GM21515 (cell line): ENCODE data around the gene MAN1B1.
A peak's percentile ranks its signal among the peaks of the same experiment; 100 is the strongest.

ENCODE experiments used
- ATAC-seq: cut with Tn5 transposase; IDR thresholded peaks from one replicate; pipeline ENCODE4 v1.9.1; 2021; ENCODE audit not compliant: unreplicated experiment

Gene MAN1B1

GRCh38 chr9:137068539-137069507 is 18.0 kb upstream of the MAN1B1 start:
- no peak for ATAC-seq

- ATAC-seq, result peak; percentile 4
Measured at GRCh38 chr9:137069508-137070091, 17.2 kb upstream of the MAN1B1 start.

GRCh38 chr9:137070201-137070905 is 16.4 kb upstream of the MAN1B1 start, which contains the start of gene SAPCD2:
Gene SAPCD2 (minus strand): TSS chr9:137070557. CDS start chr9:137070460, 97 bp downstream.
- ATAC-seq, result peak; percentile 57

DNA sequence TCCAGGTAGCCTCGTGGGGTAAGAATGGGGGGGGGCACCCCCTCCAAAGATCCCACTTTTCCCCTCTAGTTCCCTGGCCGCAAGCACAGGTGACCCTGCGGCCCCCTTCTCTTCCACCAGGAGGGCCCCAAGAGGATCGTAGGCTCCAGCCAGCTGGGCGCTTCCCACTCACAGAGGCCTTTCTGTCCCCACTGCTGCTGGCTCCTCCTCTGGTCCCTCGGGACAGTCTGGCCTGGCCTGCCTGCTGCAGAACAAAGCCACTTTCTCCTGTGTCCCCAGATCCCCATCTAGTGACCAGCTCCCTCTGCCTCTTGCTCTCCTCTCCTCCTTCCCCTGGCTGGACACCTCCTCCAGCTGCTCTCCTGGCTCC is 15.9 kb upstream of the MAN1B1 start:
- no peak for ATAC-seq

DNA sequence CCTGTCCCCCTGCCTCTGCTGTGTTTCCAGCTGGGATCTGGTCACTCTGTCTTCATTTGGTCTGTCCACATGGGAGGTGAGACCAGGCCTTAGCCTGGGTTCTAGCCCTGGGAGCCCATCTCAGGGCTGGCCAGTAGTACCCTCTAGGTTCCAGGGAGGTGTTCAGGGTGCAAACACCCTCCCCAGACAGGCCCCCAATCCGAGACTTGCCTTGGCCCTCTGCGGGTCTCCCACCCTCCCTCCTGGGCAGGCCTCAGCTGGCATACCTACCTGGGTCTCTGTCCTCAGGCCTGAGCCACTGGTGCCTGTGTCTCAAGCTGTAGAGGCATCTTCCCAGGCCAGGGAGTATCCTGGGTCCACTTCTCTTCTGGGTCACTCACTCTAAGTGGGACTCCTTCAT is 15.5 kb upstream of the MAN1B1 start:
- ATAC-seq, result no peak

- ATAC-seq, result no peak
Measured at GRCh38 chr9:137073992-137074399, 12.8 kb upstream of the MAN1B1 start.

DNA sequence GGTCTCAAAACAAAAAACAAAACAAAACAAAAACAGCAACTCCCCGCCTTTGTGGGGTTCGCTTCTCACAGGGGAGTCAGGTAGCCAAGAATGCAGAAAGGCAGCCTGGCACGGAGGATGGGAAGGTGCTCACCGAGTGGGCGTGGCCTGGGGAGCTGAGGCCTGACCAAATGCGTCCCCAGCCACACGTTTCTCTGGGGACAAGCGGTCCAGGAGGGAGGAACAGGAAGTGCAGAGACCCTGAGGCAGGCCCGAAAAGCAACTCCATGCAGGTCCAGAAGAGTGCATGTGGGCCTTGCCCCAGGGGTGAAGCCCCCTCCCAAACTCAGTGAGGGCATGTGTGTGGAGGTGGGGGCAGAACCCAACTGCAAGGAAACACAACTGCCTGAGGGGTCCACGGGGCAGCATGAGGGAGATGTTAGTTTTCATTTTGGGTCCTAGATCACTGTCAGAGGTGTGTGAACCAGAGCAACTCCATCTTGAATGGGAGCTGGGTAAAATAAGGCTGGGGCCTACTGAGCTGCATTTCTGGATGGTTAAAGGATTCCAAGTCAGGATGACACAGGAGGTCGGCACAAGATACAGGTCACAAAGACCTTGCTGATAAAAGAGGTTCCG is 12.0 kb upstream of the MAN1B1 start:
- no peak for ATAC-seq

- no peak for ATAC-seq
Measured at GRCh38 chr9:137075275-137075775, 11.5 kb upstream of the MAN1B1 start.

- ATAC-seq, result no peak
Measured at GRCh38 chr9:137076636-137077009, 10.2 kb upstream of the MAN1B1 start.

- ATAC-seq, result no peak
Measured at GRCh38 chr9:137077010-137077747, 9.6 kb upstream of the MAN1B1 start, which contains the start of gene UAP1L1. Gene UAP1L1 (plus strand): TSS chr9:137077517. CDS start chr9:137077533, 16 bp downstream.

- ATAC-seq, result no peak
Measured at GRCh38 chr9:137077758-137078693, 8.8 kb upstream of the MAN1B1 start.

DNA sequence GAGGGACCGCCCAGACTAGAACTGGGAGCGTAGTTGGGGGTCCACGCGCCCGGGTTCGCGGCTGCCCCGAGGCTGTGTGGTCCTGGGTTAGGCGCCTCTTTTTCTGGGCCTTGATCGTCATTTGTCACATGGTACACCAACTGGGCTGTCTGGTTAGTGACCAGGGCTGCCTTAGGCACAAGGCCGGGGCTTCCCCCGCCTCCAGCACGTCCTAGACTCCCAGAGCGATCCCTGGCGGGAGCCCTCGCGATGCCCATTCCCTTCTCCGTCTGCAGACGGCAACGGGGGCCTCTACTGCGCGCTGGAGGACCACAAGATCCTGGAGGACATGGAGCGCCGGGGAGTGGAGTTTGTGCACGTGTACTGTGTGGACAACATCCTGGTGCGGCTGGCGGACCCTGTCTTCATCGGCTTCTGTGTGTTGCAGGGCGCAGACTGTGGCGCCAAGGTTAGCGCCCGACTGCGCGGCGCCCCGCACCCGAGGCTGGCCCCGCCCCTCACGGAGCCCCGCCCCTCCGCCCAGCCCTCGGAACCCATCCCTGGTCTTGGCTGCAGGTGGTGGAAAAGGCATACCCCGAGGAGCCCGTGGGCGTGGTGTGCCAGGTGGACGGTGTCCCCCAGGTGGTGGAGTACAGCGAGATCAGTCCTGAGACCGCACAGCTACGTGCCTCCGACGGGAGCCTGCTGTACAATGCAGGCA is 7.9 kb upstream of the MAN1B1 start:
- no peak for ATAC-seq

DNA sequence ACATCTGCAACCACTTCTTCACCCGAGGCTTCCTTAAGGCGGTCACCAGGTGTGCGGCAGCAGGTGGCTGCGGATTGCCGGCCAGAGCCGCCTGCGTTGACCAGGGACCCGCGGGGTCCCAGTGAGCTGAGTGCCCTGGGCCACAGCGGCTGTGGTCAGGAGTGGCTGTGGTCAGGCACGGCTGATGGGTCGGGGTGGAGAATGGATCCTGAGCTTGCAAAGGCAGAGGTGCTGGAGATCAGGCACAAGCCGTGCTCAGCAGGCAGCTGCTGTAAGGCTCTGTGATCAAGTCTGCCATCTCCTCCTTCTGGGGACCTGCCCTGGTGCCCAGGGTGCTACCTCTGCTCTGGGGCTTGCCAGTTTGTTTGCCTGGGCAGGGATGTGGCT is 7.4 kb upstream of the MAN1B1 start:
- ATAC-seq, result no peak

- no peak for ATAC-seq
Measured at GRCh38 chr9:137080260-137081122, 6.3 kb upstream of the MAN1B1 start.

- ATAC-seq, result no peak
Measured at GRCh38 chr9:137082222-137082924, 4.4 kb upstream of the MAN1B1 start.

DNA sequence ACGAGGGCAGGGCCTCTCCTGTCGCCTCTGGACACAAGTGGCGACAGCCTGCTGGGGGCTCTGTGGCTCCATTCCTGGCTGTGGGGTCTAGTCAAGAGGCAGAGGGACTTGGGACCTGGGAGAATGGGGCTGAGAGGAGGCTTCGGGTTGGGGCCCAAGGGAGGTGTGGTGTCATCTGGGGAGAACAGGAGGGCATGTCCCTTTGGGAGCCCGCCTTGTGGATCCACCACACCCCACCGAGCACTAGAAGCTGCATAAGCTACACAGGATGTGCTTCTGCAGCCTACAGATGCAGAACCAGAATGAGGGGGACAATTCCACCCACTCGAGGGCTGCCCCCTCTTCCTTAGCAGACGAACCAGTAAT is 3.9 kb upstream of the MAN1B1 start:
- ATAC-seq, result no peak

DNA sequence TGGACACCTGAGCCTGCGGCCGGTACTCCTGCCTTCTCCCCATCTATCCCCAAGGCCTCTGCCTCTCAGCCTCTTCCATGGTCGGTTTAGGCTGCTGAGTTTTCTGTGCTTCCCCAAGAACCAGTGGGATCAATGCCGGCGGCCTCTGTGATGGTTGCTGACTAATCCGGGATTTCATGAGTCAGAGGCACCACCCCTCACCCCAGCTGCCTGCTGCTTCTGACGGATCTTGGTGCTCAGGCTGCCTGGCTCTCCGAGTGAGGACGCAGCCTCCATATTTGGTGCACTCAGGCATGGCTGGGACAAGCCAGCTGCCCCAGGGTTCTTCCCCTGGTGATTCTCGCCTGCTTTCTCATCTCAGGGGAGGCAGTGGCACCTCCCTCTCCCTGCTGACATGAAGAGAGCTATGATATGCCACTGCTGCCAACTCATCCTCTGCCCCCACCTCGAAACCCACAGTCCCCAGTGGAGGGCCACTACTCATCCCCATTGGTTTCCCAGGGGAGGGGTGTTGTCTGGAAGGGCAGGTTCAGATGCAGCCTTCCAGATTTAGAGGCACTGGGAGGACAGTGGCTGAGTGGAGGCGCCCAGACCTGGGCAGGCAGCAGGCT is 3.3 kb upstream of the MAN1B1 start:
- ATAC-seq, result no peak
